Fibroblast of lung (primary cell): ENCODE results near the gene SELENOI.

ENCODE experiments used
- CTCF ChIP-seq, 2 donors: IDR thresholded peaks in 1 of 2; conservative IDR thresholded peaks in 1 of 2; 1 replicate in 1 of 2; 2 replicates in 1 of 2; pipeline ENCODE4 v1.5.1; 2011 to 2012; ENCODE audit warnings: low read length in 2 of 2, control low read depth in 1 of 2, inconsistent platforms in 1 of 2, low read depth in 1 of 2, mild to moderate bottlenecking in 1 of 2
- EZH2 ChIP-seq: IDR thresholded peaks from 2 replicates; pipeline ENCODE4 v1.5.1; 2012; ENCODE audit warnings: low read length, control low read depth, mild to moderate bottlenecking; ENCODE audit errors: missing control alignments

- TF ChIP-seq CTCF (conservative IDR thresholded peaks at IDR 0.05 in 1 of 2, IDR thresholded peaks at IDR 0.05 in 1 of 2; ENCODE audit: low read depth in 1 of 2, low read length in 2 of 2) (no peak), EZH2 (no peak)
Measured at GRCh38 chr2:26336719-26337118, 9.2 kb upstream of the SELENOI start.
